ENCODE data around the gene INTS6L. TPM values are rescaled to one million over a fixed set of nuclear protein-coding genes. Genes with fewer than 3 reads are reported as not detected.
A peak's percentile ranks its signal among the peaks of the same experiment; 100 is the strongest.

The INTS6L gene
- total and polyA plus RNA-seq, 3 experiments from 2014 or later, result 5.4 to 20.2 (median 19.4) TPM

DNA sequence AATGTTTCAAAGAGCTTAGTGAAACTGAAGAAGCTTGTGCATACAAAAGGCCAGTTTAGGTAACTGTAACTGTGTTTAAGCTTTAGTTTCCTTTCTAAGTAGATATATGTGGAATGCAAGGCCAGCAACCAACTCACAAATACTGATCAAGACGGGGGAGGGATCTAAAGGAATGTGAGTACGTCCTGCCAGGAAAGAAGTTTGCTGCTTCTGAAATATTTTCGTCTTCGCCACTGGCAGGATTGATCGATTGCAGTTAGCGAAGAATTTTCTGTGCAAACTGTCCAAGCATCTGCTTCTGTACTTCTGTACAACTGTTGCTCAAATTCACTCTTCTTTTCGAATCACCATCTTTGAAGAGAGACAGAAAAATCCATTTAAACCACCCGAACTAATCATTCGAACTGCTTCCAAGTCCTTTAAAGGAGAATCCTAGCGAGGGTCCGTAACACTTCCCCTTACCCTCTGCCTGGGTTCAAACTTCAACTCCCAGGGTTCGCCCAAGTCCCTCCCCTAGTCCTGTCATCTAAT lies 373 bp upstream of the INTS6L start:
- peaks cover 0 to 9% of the 10 kb centered on the region in 2 donors for H3K27me3 Mint-ChIP-seq
- CTCF ChIA-PET, result no interaction called here
- Histone ChIP-seq H3K36me3 (ENCODE audit: insufficient read depth, low read length) (no peaks in the 10 kb centered on the region), H3K4me1 (ENCODE audit: insufficient read depth, low read length) (peaks cover 10% of the 10 kb centered on the region), H3K27me3 (ENCODE audit: insufficient read depth, low read length, poor library complexity, severe bottlenecking) (no peaks in the 10 kb centered on the region), H3K27ac (ENCODE audit: low read depth, low read length) (peak overlapping the region; percentile 79), H3K9me3 (ENCODE audit: low read length) (no peaks in the 10 kb centered on the region), H3K4me3 (ENCODE audit: low read length) (peak overlapping the region; percentile 47)
- peaks cover 0 to 5% (median 0%) of the 10 kb centered on the region in 3 donors for H3K36me3 Mint-ChIP-seq
- peaks cover 27 to 36% (median 36%) of the 10 kb centered on the region in 3 donors for H3K4me1 Mint-ChIP-seq
- POLR2A ChIA-PET, result no interaction called here
- no peak for DNase-seq
- H3K27ac Mint-ChIP-seq, result peak overlapping the region; percentile 92 to 98 (median 96)
- peak overlapping the region; percentile 94 to 100 (median 97) for H3K4me3 Mint-ChIP-seq
- no peaks in the 10 kb centered on the region for H3K9me3 Mint-ChIP-seq

DNA sequence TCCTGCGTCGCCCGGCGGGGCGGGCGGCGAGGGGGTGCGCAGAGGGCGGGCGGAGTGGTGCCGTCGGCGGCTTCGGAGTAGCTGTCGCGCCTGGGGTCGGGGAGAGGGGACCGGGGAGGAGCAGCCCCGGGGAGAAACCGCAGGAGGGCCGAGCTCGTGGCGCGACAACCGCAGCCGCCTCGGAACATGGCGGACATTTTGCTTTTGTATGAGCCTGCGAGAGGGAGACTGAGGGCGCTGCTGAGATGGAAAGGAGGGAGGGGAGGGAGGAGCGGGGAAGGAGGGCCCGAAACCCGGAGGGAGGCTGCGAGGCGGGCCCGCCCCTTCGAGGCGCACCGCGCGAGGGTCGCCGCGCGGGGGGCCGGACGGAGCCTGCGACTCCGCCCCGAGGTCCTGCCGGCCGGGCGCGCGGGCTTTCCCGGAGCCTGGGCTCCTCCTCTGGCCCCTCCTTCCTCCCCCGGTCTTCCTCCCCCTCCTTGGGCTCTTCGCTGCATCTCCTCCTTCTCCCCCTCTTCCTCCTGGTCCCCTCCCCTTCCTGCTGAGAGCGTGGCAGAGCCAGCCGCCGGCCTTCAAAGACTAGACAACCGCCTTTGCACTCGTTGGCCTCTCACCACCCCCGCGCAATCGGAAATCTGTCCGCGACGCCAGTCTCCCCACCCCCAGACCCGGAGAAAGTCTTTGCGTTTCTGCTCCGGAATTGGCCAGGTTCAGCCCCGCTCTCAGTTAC lies 1.1 kb downstream of the INTS6L start:
- Histone ChIP-seq H3K4me3 (ENCODE audit: low read length) (peak overlapping the region; percentile 81), H3K4me1 (ENCODE audit: insufficient read depth, low read length) (peaks cover 14% of the 10 kb centered on the region), H3K9me3 (ENCODE audit: low read length) (no peaks in the 10 kb centered on the region), H3K27ac (ENCODE audit: low read depth, low read length) (peak overlapping the region; percentile 79), H3K27me3 (ENCODE audit: insufficient read depth, low read length, poor library complexity, severe bottlenecking) (no peaks in the 10 kb centered on the region), H3K36me3 (ENCODE audit: insufficient read depth, low read length) (no peaks in the 10 kb centered on the region)
- ChIA-PET CTCF (interaction anchor here (1.4 kb wide), 1 partner anchor 22 kb away, joined by 3 read pairs; no protein-coding TSS in a partner anchor), POLR2A (interaction anchor here (0.6 to 0.8 kb wide), 2 partner anchors 520 to 1053 kb away, joined by 4 read pairs; no protein-coding TSS in a partner anchor)
- Mint-ChIP-seq H3K4me1 (peaks cover 35 to 50% (median 40%) of the 10 kb centered on the region in 3 donors), H3K4me3 (peak overlapping the region; percentile 95 to 100 (median 97)), H3K36me3 (peaks cover 0 to 10% (median 0%) of the 10 kb centered on the region in 3 donors), H3K27ac (peak overlapping the region; percentile 85 to 98 (median 95)), H3K27me3 (peaks cover 0 to 10% of the 10 kb centered on the region in 2 donors), H3K9me3 (no peaks in the 10 kb centered on the region)
- DNase-seq, result peak; percentile 72 to 89 (median 81)

DNA sequence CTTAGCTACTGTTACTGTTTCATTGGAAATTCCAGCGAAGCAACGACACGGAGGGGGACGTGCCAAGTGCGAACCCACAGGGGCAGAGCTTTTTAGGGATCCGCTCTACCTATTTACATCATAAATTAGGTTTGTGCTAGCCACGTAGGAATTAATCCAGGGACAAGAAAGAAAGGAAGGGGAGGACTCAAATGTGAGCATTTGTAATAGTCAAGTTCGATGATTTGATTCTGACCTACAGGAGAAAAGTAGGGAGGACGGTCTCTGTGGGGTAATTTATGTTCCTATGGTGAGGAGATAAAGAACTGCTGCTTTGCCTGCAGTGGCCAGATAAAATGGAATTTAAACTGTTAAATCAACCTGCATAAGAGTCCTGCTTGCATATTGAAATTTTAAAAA lies 1.7 kb downstream of the INTS6L start:
- H3K4me3 Mint-ChIP-seq, result peak overlapping the region; percentile 86 to 100 (median 96)
- DNase-seq, result no peak
- ChIA-PET CTCF (interaction anchor here (1.4 kb wide), 1 partner anchor 21 kb away, joined by 3 read pairs; no protein-coding TSS in a partner anchor), POLR2A (no interaction called here)
- H3K27ac Mint-ChIP-seq, result peak overlapping the region; percentile 81 to 97 (median 94)
- H3K4me1 Mint-ChIP-seq, result peaks cover 35 to 54% (median 42%) of the 10 kb centered on the region in 3 donors
- H3K4me1 ChIP-seq (ENCODE audit: insufficient read depth, low read length), result peaks cover 14% of the 10 kb centered on the region
- H3K27me3 Mint-ChIP-seq, result peaks cover 0 to 9% of the 10 kb centered on the region in 2 donors
- H3K9me3 Mint-ChIP-seq, result no peaks in the 10 kb centered on the region
- H3K36me3 Mint-ChIP-seq, result peaks cover 0 to 11% (median 0%) of the 10 kb centered on the region in 3 donors
- H3K4me3 ChIP-seq (ENCODE audit: low read length), result peak overlapping the region; percentile 71
- H3K9me3 ChIP-seq (ENCODE audit: low read length), result no peaks in the 10 kb centered on the region
- no peaks in the 10 kb centered on the region for H3K27me3 ChIP-seq (ENCODE audit: insufficient read depth, low read length, poor library complexity, severe bottlenecking)
- no peaks in the 10 kb centered on the region for H3K36me3 ChIP-seq (ENCODE audit: insufficient read depth, low read length)
- peak overlapping the region; percentile 79 for H3K27ac ChIP-seq (ENCODE audit: low read depth, low read length)

DNA sequence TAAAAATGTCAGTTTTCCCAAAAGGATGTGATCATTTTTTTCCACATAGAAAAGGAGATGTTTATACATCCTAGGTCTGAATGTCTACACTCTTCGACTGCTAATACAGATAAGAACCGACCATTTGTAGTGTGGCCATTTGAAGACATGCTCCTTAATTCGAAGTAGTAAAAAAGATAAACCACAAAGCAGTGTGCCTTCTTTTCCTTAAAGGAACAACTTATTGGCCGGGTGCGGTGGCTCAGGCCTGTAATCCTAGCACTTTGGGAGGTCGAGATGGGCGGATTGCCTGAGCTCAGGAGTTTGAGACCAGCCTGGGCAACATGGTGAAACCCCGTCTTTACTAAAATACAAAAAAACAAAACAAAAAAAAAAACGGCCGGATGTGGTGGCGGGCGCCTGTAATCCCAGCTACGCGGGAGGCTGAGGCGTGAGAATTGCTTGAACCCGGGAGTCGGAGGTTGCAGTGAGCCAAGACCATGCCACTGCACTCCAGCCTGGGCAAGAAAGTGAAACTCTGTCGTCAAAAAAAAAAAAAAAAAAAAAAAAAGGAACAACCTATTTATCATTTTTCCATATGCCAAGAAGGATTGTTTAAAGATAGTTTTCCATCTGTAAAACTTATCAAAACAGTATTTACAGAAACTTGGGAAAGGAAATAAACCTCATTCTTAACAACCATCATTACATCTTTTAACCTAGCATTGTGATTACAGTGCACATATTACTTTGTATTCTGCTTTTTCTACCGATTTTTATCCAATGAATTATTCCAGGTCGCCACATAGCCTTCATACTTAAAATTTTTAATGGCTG lies 2.6 kb downstream of the INTS6L start:
- peaks cover 0 to 11% (median 0%) of the 10 kb centered on the region in 3 donors for H3K36me3 Mint-ChIP-seq
- ChIA-PET CTCF (interaction anchor here (1.4 kb wide), 1 partner anchor 20 kb away, joined by 3 read pairs; no protein-coding TSS in a partner anchor), POLR2A (interaction anchor here (1.0 kb wide), 1 partner anchor 16 kb away, joined by 6 read pairs; no protein-coding TSS in a partner anchor)
- no peaks in the 10 kb centered on the region for H3K9me3 Mint-ChIP-seq
- Histone ChIP-seq H3K36me3 (ENCODE audit: insufficient read depth, low read length) (no peaks in the 10 kb centered on the region), H3K27me3 (ENCODE audit: insufficient read depth, low read length, poor library complexity, severe bottlenecking) (no peaks in the 10 kb centered on the region), H3K27ac (ENCODE audit: low read depth, low read length) (peak overlapping the region; percentile 79), H3K4me3 (ENCODE audit: low read length) (no peak overlapping the region), H3K9me3 (ENCODE audit: low read length) (no peaks in the 10 kb centered on the region), H3K4me1 (ENCODE audit: insufficient read depth, low read length) (peaks cover 14% of the 10 kb centered on the region)
- H3K4me3 Mint-ChIP-seq, result peak overlapping the region; percentile 86 to 100 (median 96)
- peaks cover 42 to 62% (median 49%) of the 10 kb centered on the region in 3 donors for H3K4me1 Mint-ChIP-seq
- H3K27me3 Mint-ChIP-seq, result peaks cover 0 to 9% of the 10 kb centered on the region in 2 donors
- peak overlapping the region; percentile 34 to 97 (median 94) for H3K27ac Mint-ChIP-seq
- DNase-seq, result no peak

DNA sequence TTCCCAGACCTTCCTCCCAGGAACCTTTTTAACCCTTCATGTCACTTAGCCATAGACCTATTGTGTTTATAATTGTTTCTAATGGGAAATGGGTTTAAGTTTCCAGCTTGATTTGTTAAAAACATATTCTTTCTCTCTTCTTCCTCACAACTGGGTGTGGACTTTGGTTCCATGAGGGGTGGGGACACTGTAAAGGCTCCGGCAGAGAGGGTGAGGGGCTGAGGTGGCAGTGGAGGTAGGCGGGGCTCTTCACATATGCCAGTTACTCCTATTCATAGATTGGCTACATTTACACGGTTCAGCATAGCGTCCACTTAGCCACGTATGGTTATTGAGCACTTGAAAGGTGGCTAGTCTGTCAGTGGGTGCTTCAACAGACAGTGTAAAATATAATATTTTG lies 7.8 kb downstream of the INTS6L start:
- Histone ChIP-seq H3K4me1 (ENCODE audit: insufficient read depth, low read length) (peaks cover 14% of the 10 kb centered on the region), H3K27ac (ENCODE audit: low read depth, low read length) (peak overlapping the region; percentile 16), H3K36me3 (ENCODE audit: insufficient read depth, low read length) (no peaks in the 10 kb centered on the region), H3K4me3 (ENCODE audit: low read length) (no peak overlapping the region), H3K9me3 (ENCODE audit: low read length) (no peaks in the 10 kb centered on the region), H3K27me3 (ENCODE audit: insufficient read depth, low read length, poor library complexity, severe bottlenecking) (no peaks in the 10 kb centered on the region)
- peaks cover 0 to 17% (median 0%) of the 10 kb centered on the region in 3 donors for H3K36me3 Mint-ChIP-seq
- no peaks in the 10 kb centered on the region for H3K9me3 Mint-ChIP-seq
- no peak for DNase-seq
- CTCF ChIA-PET, result no interaction called here
- no peak overlapping the region for H3K4me3 Mint-ChIP-seq
- H3K27me3 Mint-ChIP-seq, result peaks cover 0 to 13% of the 10 kb centered on the region in 2 donors
- H3K4me1 Mint-ChIP-seq, result peaks cover 35 to 79% (median 38%) of the 10 kb centered on the region in 3 donors
- POLR2A ChIA-PET, result no interaction called here
- H3K27ac Mint-ChIP-seq, result peak overlapping the region in 1 of 8 donors; percentile 5

DNA sequence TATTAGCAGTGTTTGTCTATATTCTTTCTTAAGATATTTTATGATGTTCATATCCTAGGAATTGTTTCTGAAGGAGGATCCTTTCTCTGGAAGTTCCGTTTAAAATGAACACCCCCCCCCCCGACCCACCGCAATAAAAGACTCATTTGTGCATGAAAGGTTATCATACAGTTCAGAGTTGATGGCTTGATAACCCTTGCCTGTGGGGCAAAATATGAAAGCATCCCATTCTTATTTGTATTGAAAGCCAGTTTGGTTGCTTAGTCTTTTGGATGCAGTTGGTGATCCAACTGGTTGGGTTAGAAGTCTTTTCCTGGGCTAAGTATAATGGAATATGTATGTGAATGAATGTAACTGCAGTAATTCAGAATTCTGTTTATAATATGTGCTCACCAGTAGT lies 8.3 kb downstream of the INTS6L start:
- ChIA-PET POLR2A (no interaction called here), CTCF (no interaction called here)
- no peak for DNase-seq
- peak overlapping the region in 1 of 8 donors; percentile 15 for H3K27ac Mint-ChIP-seq
- no peak overlapping the region for H3K4me3 Mint-ChIP-seq
- no peaks in the 10 kb centered on the region for H3K9me3 Mint-ChIP-seq
- H3K4me3 ChIP-seq (ENCODE audit: low read length), result no peak overlapping the region
- peaks cover 0 to 17% (median 0%) of the 10 kb centered on the region in 3 donors for H3K36me3 Mint-ChIP-seq
- peaks cover 0 to 11% of the 10 kb centered on the region in 2 donors for H3K27me3 Mint-ChIP-seq
- H3K27ac ChIP-seq (ENCODE audit: low read depth, low read length), result no peak overlapping the region
- no peaks in the 10 kb centered on the region for H3K36me3 ChIP-seq (ENCODE audit: insufficient read depth, low read length)
- no peaks in the 10 kb centered on the region for H3K9me3 ChIP-seq (ENCODE audit: low read length)
- H3K27me3 ChIP-seq (ENCODE audit: insufficient read depth, low read length, poor library complexity, severe bottlenecking), result no peaks in the 10 kb centered on the region
- peaks cover 34 to 80% (median 34%) of the 10 kb centered on the region in 3 donors for H3K4me1 Mint-ChIP-seq
- peaks cover 10% of the 10 kb centered on the region for H3K4me1 ChIP-seq (ENCODE audit: insufficient read depth, low read length)

DNA sequence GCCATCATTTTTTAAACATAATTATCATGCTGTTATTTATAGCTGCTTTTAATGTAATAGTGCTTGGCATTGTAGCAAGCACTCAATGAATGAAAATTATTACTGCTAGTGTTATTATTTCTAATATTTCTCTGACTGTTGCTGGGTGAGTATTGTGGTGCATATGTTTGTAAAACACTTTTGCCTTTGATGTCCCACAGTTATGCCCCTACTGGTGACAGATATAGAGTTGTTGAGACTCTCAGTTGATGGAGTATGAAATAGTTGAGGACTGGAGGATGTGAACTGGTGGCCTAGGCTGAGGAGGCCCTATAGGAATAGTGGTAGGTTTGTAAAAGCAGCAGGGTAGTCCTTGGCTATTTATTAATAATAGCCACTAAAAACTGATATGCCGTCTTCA lies 9.6 kb downstream of the INTS6L start:
- CTCF ChIA-PET, result no interaction called here

More for the DNA sequence above, 9.6 kb downstream of the INTS6L start:
- Histone ChIP-seq H3K4me1 (ENCODE audit: insufficient read depth, low read length) (peaks cover 4% of the 10 kb centered on the region), H3K27ac (ENCODE audit: low read depth, low read length) (no peak overlapping the region), H3K9me3 (ENCODE audit: low read length) (no peaks in the 10 kb centered on the region), H3K27me3 (ENCODE audit: insufficient read depth, low read length, poor library complexity, severe bottlenecking) (no peaks in the 10 kb centered on the region), H3K36me3 (ENCODE audit: insufficient read depth, low read length) (no peaks in the 10 kb centered on the region), H3K4me3 (ENCODE audit: low read length) (no peak overlapping the region)
- peaks cover 0 to 13% of the 10 kb centered on the region in 2 donors for H3K27me3 Mint-ChIP-seq
- no peaks in the 10 kb centered on the region for H3K9me3 Mint-ChIP-seq
- no peak for DNase-seq
- H3K4me1 Mint-ChIP-seq, result peaks cover 30 to 74% (median 30%) of the 10 kb centered on the region in 3 donors
- no peak overlapping the region for H3K27ac Mint-ChIP-seq
- H3K4me3 Mint-ChIP-seq, result no peak overlapping the region
- POLR2A ChIA-PET, result no interaction called here
- peaks cover 0 to 18% (median 0%) of the 10 kb centered on the region in 3 donors for H3K36me3 Mint-ChIP-seq
